GM18502 (cell line): ENCODE measurements around the gene INSC.

Experiments
- ATAC-seq: cut with Tn5 transposase; IDR thresholded peaks from one replicate; pipeline ENCODE4 v1.9.1; 2021; ENCODE audit warnings: mild to moderate bottlenecking; ENCODE audit not compliant: unreplicated experiment, poor library complexity

INSC gene

DNA sequence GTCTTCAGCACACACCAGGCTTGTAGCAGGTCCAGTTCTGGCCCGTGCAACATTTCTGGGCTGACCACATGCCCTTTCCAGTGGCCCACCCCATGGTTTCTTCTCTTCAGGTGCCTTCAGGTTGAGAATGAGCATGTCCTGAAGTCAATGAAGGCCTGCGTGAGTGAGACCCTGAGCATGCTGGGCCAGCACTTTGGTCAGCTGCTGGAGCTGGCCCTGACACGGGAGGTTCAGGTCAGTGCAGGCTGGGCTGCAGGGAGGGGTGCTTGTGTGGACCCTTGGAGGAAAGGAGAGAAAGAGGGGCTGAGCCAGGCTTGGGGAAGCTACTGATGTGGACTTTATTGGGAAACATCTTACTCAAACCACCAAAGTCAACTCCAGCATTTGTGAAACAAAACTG, 63.5 kb downstream of the INSC start:
- no peak for ATAC-seq

DNA sequence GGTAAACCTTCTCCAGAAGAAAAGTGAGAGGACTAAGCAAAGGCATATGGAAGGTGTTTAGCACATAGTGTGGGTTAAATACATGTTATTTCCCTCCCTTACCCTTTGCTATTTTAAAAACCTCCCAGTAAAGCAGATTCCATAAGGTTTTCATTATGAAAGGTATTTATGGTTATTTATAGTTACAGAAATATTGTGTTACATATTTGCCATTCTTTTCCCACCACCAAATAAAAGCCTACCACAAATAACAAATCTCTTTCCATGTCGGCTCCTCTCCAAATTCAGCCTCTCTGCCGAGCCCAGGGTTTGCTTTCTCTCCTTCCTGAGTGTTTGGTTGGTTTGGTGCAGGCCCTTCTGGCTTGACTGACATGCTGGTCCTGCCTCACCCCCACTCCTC, 64.4 kb downstream of the INSC start:
- ATAC-seq: no peak

DNA sequence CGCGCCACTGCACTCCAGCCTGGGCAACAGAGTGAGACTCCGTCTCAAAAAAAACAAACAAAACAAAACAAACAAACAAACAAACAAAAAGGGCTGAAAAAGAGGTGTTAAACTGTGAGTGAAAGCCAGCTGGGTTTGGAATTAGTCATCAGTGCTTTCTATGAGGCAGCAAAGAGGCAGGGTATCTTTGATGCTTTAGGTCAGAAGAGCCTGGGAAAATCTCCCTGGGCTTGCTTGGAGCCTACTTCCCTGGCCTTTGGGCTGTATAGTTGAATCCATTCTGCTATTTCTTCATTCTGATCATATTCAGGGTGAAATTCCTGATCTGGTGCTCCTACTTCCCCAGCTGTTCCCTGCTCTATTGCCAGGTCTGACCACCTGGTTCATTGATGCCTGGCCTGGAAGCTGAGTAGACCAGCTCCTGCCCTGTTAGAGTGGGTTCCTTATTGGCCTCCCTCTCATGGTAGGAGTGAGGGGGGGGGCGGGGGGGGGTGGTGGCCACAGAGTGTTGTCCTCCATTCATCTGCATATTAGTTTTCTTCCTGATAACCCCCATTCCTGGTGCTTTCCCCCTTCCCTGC, 65.6 kb downstream of the INSC start:
- ATAC-seq: peak; percentile 77

DNA sequence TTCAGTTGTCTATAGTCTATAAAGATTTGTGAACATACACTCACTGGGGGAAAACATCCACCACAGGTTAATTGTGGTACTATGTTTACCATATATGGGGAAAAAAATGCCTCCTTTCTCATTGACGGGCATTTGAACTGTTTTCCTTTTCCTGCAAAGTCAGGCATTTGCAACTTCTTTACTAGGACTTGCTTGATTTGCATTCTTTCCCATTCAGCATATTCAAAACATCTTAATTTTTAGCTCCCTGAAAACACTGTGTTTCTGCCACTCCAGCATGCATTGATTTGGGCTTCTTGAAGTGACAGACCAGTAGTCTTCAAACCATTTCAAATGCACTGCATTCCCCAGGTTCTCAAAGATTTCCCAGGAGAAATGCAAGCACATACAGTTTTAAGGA, 67.6 kb downstream of the INSC start:
- ATAC-seq: no peak

- ATAC-seq: no peak
Measured at GRCh38 chr11:15185021-15185420, 70.3 kb downstream of the INSC start.

DNA sequence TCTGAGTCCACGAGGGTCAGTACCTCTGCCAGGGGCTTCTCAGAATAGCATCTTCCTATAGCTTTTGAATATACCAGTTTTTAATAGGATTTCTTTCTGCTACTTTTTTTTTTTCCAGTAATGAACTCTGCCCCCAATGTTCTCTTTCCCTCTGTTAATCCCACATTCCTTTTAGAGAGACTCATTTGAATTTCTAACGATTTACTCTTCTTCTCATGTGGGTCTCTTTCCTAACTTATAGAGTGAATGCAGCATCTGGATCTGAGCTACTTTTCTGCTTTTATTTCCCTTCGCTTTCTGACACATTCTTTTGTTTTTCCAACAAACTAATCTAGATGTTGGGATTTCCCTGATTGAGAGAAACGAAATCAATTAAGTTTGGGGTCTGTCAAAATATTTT, 71.4 kb downstream of the INSC start:
- no peak for ATAC-seq

GRCh38 chr11:15189189-15189588, 74.5 kb downstream of the INSC start:
- ATAC-seq: no peak

GRCh38 chr11:15189641-15190365, 75.1 kb downstream of the INSC start:
- ATAC-seq: no peak

DNA sequence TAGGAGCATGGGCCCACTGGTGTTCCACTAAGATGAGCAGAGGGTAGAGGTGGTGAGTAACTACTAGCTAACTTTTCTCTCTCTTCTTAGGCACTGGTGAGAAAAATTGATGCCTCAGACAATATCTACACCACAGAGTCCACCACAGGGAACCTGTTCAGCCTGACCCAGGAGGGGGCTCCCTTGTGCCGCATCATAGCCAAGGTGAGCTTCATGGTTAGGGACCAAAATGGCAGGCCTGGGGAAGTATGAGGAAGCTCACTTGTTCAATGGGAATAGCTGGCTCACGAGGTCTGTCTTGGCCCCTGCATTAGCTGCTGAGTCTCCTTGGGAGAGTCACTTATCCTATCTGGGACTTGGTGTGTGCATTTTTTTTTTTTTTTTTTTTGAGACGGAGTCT, 75.9 kb downstream of the INSC start:
- ATAC-seq: no peak

DNA sequence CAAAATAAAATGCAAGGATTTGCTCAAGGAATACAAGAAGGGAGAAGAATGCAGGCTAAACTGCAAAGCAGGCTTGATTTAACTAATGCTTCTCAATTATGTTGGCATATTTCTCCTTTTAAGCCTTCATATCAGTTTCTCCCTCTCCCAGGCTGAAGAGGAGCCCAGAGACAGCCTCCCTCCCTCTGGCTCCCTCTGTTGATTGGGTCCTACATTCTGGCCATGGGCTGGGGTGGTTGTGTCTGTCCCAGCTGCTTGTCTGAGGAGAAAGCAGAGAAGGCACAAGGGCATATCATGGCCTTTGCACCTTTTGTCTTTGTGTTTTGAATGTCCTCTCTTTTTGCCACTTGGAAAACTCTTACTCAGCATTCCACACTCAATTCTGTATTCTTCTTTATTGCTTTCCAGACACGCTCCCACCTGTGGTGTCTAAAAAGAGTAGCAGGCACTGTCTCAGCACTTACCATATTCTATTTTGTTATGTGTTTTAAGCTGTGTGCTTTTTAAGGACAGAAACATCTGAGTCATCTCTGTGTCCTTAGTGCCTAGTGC, 77.4 kb downstream of the INSC start:
- no peak for ATAC-seq

GRCh38 chr11:15194671-15195415, 80.1 kb downstream of the INSC start:
- ATAC-seq: no peak

DNA sequence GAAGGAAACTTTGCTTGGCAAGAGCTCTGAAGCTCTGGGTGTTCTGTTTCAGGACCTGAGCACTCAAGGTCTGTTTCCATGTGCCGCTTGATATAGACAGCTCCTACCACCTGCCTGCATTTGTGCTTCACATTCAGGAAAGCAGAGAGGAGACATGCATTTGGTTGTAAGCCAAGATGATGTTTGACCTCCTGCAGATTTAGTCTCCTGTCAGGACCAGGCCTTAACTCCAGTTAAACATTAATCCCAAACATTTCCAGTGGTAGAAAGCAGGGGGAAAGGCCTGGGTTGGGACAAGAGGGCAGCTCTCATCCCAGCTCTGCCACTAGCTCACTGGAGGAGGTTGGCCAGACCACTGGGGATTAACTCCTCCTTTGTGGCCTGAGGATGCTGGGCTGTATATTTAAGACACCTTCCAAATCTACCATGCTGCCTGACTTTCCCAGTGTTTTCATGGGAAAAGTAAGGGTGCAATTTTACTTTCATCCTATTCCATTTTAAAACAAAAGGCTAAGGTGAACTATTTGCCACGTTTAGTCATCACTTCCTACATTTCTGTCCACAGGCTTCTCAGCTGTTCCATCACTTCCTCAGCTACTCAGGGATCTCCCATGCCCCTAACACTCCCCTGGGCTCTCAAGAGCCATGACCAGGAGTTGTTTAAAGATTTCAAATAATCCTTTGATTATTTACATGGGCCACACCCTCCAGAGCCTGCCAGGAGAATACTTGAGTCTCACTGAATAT, 80.9 kb downstream of the INSC start:
- no peak for ATAC-seq

GRCh38 chr11:15196704-15197103, 82.0 kb downstream of the INSC start:
- no peak for ATAC-seq

GRCh38 chr11:15197696-15198095, 83.0 kb downstream of the INSC start:
- no peak for ATAC-seq

DNA sequence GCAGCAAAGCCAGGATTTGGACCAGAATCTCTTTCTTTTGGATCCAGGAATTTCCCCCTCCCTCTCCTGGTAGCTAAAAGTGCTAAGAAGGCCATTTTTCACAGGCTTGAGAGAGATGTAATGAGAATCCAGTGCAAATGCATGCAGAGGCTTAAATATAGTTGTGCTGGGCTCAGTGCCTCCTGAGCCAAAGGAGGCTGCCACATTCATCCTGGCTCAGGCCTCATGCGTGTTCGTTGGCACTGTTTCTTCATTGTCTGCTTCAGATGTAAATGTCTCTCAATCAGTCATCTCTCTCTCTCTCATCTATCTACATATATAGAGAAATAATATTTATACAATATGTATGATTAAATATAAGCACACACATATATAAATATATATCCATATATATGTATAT, 83.6 kb downstream of the INSC start:
- no peak for ATAC-seq

GRCh38 chr11:15199693-15200092, 85.0 kb downstream of the INSC start:
- no peak for ATAC-seq

GRCh38 chr11:15200696-15201095, 86.0 kb downstream of the INSC start:
- ATAC-seq: no peak

- no peak for ATAC-seq
Measured at GRCh38 chr11:15201586-15201985, 86.9 kb downstream of the INSC start.

GRCh38 chr11:15202626-15203025, 87.9 kb downstream of the INSC start:
- no peak for ATAC-seq

- ATAC-seq: no peak
Measured at GRCh38 chr11:15204711-15205110, 90.0 kb downstream of the INSC start.

- no peak for ATAC-seq
Measured at GRCh38 chr11:15206791-15207190, 92.1 kb downstream of the INSC start.
